OCI-LY7 (cell line): Measurements from ENCODE around the gene UQCRH.

ENCODE experiments used
- CTCF ChIP-seq: fragments of 200-600 bp; sonication (generic); conservative IDR thresholded peaks from 2 replicates; pipeline ENCODE4 v1.5.1; 2014; ENCODE audit warnings: mild to moderate bottlenecking, antibody characterized with exemption, low read length, moderate library complexity, mixed read lengths
- EZH2phosphoT487 ChIP-seq: fragments of 200-600 bp; sonication (generic); IDR thresholded peaks from 2 replicates; pipeline ENCODE4 v1.6.1; 2018; ENCODE audit warnings: low read depth, borderline replicate concordance, mild to moderate bottlenecking, mixed run types, antibody characterized with exemption, low read length, moderate library complexity, mixed read lengths

- TF ChIP-seq CTCF (no peak), EZH2phosphoT487 (no peak)
Measured at GRCh38 chr1:46256523-46256922, 47.0 kb upstream of the UQCRH start.
